Stimulated activated CD8-positive, alpha-beta memory T cell treated with anti-CD3 and anti-CD28 coated beads, Interleukin-12 subunit alpha, Interleukin-12 subunit beta, amount 100 ng/mL, for 1 hour (primary cell): ENCODE data around the gene CLIP1.

ENCODE experiments used
- DNase-seq: peaks from one replicate; pipeline ENCODE4 v3.0.0-alpha.2; 2020; ENCODE audit warnings: low read depth

Gene CLIP1

DNA sequence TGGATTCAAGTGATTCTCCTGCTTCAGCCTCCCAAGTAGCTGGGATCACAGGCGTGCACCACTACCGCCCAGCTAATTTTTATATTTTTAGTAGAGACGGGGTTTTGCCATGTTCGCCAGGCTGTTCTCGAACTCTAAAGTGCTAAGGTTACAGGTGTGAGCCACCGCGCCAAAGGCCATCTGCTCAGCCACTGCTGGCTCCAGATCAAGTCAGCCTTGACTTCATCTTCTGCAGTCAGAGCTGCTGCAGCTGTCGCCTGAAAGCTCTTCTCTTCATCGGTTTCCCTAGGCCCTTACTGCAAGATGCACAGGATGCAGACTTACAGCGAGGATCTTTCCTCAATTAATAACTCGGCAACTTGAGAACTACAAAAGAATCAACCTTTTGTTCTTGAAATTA, 66.8 kb downstream of the CLIP1 start:
- DNase-seq: no peak

GRCh38 chr12:122354958-122355641, 67.4 kb downstream of the CLIP1 start:
- no peak for DNase-seq

DNA sequence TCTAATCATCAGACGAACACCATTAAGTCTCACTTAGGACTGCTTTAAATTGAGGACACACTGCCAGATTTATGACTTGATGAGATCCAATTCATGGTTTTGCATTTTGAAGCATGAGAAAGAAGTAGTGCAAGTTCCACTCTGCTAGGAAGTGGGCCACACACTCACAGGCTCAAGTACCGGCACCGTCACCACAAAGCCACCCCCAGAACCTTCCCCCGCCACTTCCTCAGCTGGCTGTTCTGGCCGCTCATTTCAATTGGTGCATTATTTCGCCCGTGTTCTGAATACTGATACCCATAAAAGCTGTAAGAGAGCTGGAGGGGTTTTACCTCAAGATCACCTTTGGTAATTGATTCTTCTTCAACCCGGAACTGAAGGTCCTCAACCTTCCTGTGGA, 70.1 kb downstream of the CLIP1 start:
- DNase-seq: no peak

DNA sequence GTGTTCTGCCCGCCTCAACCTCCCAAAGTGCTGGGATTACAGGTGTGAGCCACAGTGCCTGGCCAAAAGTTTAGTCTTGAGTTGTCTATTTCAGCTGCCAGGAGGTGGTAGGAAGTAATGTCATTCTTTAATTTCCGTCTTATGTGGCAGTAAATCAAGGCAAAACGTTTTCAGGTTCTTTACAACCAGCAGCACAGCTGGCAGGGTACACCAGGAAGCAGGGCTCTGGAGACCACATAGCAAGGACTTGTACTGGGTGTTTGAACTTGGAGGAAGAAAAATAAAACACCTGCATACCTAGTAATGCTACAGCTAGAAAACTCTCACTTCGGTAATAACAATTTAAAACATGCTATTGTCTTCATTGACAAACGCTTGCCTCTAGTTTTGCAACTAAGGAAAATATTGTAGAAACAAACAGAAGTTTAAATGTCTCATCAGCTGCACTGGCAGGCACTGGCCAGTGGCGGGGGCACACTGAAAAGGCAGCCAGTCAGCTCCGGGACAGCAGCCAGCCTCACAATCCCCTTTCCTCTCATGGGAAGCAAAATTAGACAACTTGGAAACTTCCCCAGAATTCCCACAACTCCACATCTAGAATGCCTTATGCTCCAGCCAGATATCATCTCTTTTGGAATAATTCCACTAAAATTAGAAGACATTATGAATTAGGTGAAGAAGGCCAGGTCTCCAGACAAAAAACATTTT, 72.2 kb downstream of the CLIP1 start:
- DNase-seq: no peak

GRCh38 chr12:122349078-122349477, 73.4 kb downstream of the CLIP1 start:
- no peak for DNase-seq

DNA sequence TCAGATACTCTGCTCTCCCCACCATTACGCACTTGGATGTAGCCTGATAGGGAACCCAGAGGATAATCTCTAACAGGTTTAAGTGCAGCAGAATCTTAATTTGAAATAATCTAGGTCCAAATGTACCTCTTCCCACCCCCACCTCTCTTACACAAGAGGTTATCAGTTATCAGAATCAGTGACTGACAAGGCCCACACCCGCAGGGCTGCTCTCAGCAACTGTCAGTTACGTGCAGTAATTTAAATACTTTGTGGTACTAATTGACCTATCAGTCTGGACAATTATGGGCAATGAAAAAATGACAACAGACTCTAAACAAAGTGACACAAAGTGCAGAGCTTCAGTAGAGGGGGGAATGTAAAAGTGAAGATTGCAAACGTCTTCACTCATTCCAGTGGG, 74.0 kb downstream of the CLIP1 start:
- DNase-seq: no peak

GRCh38 chr12:122346054-122346453, 76.4 kb downstream of the CLIP1 start:
- no peak for DNase-seq

DNA sequence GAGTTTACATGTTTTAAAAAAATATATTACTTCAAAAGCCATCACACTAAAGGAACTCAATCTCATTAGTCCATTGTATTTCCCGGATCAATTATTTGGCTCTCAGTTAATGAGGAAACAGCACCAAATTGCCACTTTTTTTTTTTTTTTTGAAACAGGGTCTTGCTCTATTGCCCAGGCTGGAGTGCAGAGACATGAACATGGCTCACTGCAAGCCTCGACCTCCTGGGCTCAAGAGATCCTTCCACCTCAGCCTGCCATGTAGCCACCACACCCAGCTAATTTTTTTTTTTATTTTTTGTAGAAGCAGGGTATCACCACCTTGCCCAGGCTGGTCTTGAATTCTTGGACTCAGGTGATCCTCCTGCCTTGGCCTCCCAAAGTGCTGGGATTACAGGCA, 77.4 kb downstream of the CLIP1 start:
- DNase-seq: no peak

DNA sequence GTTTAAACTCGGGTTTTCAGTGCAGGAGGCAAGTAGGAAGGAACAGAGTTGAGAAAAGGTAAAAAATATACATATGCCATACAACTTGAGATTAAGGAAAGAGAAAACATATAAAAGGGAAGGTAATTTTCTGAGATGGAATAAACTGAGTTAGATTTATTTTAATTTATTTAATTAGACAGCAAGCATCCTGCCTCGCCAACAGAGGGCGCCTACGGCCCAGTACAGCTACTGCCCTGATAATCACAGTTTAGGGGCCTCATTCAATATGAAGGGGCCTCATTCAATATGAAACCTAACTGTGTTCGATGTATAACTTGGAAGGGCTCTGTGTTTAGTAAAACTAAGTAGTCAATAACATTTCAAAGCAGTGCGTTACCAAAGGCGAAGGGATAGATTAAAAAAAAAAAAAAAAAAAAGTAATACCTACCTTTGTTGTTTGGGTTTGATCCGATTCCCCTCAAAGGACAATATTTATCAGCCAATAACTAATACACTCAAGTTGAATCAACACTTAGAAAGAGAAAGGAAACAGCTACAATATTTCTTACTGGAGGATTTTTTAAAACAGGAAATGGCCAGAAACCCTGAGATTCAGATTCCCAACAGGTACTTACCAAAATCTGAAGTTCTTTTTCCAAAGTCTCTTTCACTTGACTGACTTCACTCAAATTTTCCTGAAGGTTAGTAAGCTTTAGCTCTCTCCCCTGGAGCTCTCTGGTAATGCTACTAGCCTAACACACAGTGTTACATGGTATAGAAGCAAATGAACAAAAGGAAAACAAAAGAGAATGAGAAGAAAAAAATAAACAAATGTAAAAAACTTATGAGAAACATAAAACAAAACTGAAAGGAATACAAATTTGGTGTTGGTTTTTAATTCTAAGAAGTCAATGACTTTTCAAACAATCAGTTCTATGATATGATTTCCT, 86.2 kb downstream of the CLIP1 start:
- DNase-seq: peak; percentile 10

- DNase-seq: no peak
These were observed 89.1 kb downstream of the CLIP1 start for GRCh38 chr12:122333142-122334087.

- DNase-seq: no peak
These were observed 94.7 kb downstream of the CLIP1 start for GRCh38 chr12:122327494-122328385.

- DNase-seq: no peak
These were observed 95.5 kb downstream of the CLIP1 start for GRCh38 chr12:122327014-122327413.

GRCh38 chr12:122326586-122326985, 95.9 kb downstream of the CLIP1 start:
- no peak for DNase-seq

- DNase-seq: no peak
These were observed 99.0 kb downstream of the CLIP1 start for GRCh38 chr12:122323311-122324019.

DNA sequence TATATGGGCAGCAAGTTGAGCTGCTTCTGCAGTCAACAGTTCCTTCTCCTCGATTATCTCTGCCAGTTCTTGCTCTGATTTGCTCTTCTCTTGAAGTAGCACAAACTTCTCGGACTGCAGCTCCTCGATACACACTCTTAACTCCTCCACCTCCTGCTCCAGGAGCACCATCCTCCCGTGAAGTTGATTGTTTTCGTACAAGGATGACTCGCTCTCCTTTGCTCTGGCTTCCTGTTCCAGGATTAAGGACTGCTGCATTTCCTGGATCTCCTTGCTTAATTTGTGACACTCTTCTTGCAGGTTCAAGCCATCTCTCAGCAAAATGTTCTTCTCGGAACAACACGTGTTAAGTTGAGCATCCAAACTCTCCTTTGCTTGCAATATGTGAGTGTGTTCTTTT, 100.0 kb downstream of the CLIP1 start:
- no peak for DNase-seq

DNA sequence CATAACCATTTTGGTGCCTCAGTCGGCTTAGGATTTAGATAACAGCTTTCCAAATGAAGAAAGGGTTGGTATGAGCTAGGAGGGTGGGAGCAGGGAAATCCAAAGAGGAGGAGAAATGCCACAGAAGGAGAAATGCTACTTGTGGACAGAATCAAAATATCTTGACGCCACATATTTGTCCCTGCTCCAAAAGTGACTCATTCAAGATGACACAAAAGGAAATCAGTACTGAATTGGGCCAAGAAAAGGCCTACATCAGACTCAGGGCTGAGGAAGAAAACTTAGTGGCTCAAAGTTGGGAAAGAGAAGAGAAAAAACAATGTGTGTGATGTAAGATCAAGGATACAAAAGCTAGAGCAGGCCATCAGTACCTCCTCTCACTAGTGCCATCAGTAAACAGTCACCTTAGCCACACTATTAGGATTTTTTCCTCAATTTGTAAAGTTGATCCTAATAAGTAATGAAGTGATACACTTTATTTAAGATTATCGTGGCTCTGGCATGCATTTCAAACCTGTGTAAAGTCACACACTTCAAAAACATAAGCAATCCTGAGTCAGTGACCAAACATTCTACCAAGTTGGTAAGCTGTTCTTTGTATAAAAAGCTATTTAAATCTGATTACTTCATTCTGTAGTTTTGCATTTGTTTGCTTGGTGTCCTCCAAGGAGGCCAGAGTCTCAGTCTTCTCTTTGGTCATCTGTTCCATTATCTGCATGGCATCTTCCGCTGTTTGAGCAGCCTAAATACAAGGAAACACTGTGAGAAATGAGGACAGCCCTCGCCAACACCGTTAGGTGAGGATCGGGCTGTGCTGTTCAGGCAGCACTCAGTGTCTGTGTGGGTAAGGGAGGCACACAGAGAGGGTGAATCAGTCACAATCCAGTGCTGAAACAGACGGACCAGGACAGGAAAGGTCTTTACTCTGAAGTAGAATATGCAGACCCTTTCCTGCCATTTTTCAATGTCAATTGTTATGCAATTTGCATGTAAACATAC, 103.6 kb downstream of the CLIP1 start:
- no peak for DNase-seq

DNA sequence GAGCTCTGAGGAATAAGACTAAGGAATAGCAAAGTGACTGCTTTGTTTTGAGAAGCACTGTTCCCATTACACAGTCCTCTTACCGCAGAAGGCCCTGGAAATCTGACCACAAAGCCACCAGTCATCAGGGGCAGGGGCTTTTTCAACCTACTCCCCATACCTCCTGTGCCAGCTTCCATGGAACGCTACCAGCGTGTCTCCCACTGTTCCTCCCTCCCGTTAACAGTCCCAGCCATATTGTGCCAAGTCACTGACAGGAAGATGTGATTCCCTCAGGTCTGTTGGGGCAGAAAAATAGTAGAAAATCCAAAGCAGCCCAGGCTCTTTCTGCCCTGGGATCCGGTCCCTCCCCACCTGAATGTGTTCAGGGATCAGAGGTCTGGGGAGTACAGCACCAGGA, 109.5 kb downstream of the CLIP1 start:
- no peak for DNase-seq

GRCh38 chr12:122311696-122312095, 110.8 kb downstream of the CLIP1 start:
- DNase-seq: no peak
